ENCODE measurements around the gene NRL. TPM values are rescaled to one million over a fixed set of nuclear protein-coding genes. Genes with fewer than 3 reads are reported as not detected.

NRL gene
- total RNA-seq (1 to 10 TPM; 2.7 to 3.2 TPM), polyA plus RNA-seq (1 to 10 TPM; 1.5 to 2.9 TPM)

DNA sequence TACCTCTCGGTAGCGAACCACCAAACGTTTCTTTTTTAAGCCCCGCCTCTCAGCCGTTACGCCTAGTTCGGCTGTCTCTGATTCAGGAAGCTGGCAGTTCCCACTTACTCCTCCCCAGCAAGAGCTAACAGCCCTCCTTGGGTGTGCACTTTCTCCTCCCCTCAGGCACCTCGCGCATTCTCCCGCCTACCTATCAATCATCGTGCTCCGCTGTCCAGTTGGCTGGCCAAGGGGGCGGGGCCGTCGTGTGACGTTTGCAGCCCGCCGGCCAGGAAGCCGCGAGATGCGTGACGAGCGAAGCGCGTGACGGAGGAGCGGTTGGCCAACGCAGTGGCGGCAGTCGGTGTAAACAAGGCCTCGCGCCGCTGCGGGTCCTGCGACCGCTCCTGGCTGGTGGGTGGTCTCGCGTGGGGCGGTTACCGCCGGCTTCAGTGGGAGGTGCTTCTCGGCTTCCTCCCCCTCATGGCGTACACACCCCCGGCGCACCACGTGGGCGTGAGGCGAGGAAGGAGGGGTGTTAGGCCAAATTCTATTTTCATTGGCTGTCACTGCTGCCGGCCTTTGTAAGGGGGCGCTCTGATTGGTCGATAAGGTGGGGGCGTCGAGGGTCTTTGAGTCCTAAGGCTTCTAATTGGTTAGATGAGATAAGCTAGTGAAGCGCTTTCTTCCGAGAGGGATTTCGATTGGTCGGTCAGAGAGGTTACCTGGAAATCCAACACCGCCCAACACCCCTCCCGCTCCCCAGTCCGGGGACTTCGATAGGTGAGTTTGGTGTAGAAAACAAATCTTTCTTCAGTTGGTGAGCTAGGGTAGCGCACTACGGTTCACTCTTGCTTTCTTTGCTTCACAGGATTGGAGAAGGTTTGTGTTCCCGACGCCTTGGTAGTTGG, at the start of gene NRL, which contains the start of gene DCAF11:
NRL (minus strand) TSS at position 418 of the 890 bp plus-strand sequence. CDS start 32,101 bp downstream, outside the sequence.
DCAF11 (plus strand) TSS at position 246 of the 890 bp plus-strand sequence. CDS start 818 bp downstream, outside the sequence.
- Histone ChIP-seq H3K36me3 (ENCODE audit: control insufficient read depth in 4 of 4, insufficient read depth in 3 of 4, low read depth in 1 of 4, low read length in 3 of 4) (peaks cover 7 to 21% (median 19%) of the 10 kb centered on the region in 4 donors), H3K4me1 (ENCODE audit: control insufficient read depth in 4 of 4, insufficient read depth in 4 of 4, low read length in 3 of 4) (peaks cover 3 to 52% (median 40%) of the 10 kb centered on the region in 4 donors), H3K4me3 (ENCODE audit: low read depth in 1 of 3, low read length in 3 of 3) (peak within 1 kb of the TSS; percentile 61 to 94 (median 91)), H3K9me3 (ENCODE audit: control insufficient read depth in 4 of 4, low read length in 3 of 4) (no peaks in the 10 kb centered on the region), H3K27ac (ENCODE audit: low read depth in 1 of 2, low read length in 2 of 2) (peak within 1 kb of the TSS; percentile 99 to 100), H3K27me3 (ENCODE audit: control insufficient read depth in 4 of 4, insufficient read depth in 4 of 4, low read length in 3 of 4) (no peaks in the 10 kb centered on the region), H3K9ac (ENCODE audit: low read depth in 1 of 2, low read length in 2 of 2) (peak within 1 kb of the TSS; percentile 96 to 97)
- under 1% methylated on average over 65 of the region's 65 CpGs for WGBS
- peak; percentile 98 for DNase-seq (ENCODE audit: low spot score)
- peak; percentile 45 for TF ChIP-seq FOXA2 (IDR thresholded peaks at IDR 0.05)
- peak; percentile 98 for TF ChIP-seq TAF1 (conservative IDR thresholded peaks at IDR 0.05)
- TF ChIP-seq YY1 (IDR thresholded peaks at IDR 0.05): peak; percentile 22
- TF ChIP-seq EGR1 (IDR thresholded peaks at IDR 0.05; ENCODE audit: low read depth in 2 of 2): peak; percentile 87
- TF ChIP-seq GABPA (IDR thresholded peaks at IDR 0.05 in 1 of 2, conservative IDR thresholded peaks at IDR 0.05 in 1 of 2): peak in 1 of 2 donors; percentile 1
- TF ChIP-seq HNF4G (IDR thresholded peaks at IDR 0.05): no peak
- TF ChIP-seq, protein P1, sequence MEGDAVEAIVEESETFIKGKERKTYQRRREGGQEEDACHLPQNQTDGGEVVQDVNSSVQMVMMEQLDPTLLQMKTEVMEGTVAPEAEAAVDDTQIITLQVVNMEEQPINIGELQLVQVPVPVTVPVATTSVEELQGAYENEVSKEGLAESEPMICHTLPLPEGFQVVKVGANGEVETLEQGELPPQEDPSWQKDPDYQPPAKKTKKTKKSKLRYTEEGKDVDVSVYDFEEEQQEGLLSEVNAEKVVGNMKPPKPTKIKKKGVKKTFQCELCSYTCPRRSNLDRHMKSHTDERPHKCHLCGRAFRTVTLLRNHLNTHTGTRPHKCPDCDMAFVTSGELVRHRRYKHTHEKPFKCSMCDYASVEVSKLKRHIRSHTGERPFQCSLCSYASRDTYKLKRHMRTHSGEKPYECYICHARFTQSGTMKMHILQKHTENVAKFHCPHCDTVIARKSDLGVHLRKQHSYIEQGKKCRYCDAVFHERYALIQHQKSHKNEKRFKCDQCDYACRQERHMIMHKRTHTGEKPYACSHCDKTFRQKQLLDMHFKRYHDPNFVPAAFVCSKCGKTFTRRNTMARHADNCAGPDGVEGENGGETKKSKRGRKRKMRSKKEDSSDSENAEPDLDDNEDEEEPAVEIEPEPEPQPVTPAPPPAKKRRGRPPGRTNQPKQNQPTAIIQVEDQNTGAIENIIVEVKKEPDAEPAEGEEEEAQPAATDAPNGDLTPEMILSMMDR (IDR thresholded peaks at IDR 0.05; ENCODE audit: low read depth, low read length, missing input control): no peak
- peak; percentile 35 for TF ChIP-seq FOXA1 (IDR thresholded peaks at IDR 0.05)
- TF ChIP-seq, protein P2, sequence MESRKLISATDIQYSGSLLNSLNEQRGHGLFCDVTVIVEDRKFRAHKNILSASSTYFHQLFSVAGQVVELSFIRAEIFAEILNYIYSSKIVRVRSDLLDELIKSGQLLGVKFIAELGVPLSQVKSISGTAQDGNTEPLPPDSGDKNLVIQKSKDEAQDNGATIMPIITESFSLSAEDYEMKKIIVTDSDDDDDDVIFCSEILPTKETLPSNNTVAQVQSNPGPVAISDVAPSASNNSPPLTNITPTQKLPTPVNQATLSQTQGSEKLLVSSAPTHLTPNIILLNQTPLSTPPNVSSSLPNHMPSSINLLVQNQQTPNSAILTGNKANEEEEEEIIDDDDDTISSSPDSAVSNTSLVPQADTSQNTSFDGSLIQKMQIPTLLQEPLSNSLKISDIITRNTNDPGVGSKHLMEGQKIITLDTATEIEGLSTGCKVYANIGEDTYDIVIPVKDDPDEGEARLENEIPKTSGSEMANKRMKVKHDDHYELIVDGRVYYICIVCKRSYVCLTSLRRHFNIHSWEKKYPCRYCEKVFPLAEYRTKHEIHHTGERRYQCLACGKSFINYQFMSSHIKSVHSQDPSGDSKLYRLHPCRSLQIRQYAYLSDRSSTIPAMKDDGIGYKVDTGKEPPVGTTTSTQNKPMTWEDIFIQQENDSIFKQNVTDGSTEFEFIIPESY (IDR thresholded peaks at IDR 0.05): peak; percentile 66
- peak in 1 of 2 donors; percentile 42 for TF ChIP-seq HNF4A (conservative IDR thresholded peaks at IDR 0.05)
- peak in 1 of 2 donors; percentile 43 for TF ChIP-seq JUND (IDR thresholded peaks at IDR 0.05)
- TF ChIP-seq RXRA (IDR thresholded peaks at IDR 0.05): peak in 1 of 2 donors; percentile 19
- peak; percentile 98 for TF ChIP-seq SP1 (IDR thresholded peaks at IDR 0.05)
- TF ChIP-seq RAD21 (IDR thresholded peaks at IDR 0.05): peak; percentile 21 to 39
- TF ChIP-seq NR2F2 (IDR thresholded peaks at IDR 0.05): no peak
- TF ChIP-seq, protein P3, sequence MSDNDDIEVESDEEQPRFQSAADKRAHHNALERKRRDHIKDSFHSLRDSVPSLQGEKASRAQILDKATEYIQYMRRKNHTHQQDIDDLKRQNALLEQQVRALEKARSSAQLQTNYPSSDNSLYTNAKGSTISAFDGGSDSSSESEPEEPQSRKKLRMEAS (IDR thresholded peaks at IDR 0.05): peak; percentile 70
- TF ChIP-seq, protein P4, sequence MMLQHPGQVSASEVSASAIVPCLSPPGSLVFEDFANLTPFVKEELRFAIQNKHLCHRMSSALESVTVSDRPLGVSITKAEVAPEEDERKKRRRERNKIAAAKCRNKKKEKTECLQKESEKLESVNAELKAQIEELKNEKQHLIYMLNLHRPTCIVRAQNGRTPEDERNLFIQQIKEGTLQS (IDR thresholded peaks at IDR 0.05): no peak
- TF ChIP-seq, protein P5, sequence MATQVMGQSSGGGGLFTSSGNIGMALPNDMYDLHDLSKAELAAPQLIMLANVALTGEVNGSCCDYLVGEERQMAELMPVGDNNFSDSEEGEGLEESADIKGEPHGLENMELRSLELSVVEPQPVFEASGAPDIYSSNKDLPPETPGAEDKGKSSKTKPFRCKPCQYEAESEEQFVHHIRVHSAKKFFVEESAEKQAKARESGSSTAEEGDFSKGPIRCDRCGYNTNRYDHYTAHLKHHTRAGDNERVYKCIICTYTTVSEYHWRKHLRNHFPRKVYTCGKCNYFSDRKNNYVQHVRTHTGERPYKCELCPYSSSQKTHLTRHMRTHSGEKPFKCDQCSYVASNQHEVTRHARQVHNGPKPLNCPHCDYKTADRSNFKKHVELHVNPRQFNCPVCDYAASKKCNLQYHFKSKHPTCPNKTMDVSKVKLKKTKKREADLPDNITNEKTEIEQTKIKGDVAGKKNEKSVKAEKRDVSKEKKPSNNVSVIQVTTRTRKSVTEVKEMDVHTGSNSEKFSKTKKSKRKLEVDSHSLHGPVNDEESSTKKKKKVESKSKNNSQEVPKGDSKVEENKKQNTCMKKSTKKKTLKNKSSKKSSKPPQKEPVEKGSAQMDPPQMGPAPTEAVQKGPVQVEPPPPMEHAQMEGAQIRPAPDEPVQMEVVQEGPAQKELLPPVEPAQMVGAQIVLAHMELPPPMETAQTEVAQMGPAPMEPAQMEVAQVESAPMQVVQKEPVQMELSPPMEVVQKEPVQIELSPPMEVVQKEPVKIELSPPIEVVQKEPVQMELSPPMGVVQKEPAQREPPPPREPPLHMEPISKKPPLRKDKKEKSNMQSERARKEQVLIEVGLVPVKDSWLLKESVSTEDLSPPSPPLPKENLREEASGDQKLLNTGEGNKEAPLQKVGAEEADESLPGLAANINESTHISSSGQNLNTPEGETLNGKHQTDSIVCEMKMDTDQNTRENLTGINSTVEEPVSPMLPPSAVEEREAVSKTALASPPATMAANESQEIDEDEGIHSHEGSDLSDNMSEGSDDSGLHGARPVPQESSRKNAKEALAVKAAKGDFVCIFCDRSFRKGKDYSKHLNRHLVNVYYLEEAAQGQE (IDR thresholded peaks at IDR 0.05): peak; percentile 93
